ENCODE measurements around the gene EPYC. TPM values are rescaled to one million over a fixed set of nuclear protein-coding genes. Genes with fewer than 3 reads are reported as not detected.

The EPYC gene
- total RNA-seq, 1 donor from 2014 or later, result not detected

GRCh38 chr12:90945070-90945649 is 59.6 kb downstream of the EPYC start:
- no peaks in the 10 kb centered on the region for H3K36me3 Mint-ChIP-seq (ENCODE audit: low read depth, unreplicated experiment)
- TF ChIP-seq, protein P1, sequence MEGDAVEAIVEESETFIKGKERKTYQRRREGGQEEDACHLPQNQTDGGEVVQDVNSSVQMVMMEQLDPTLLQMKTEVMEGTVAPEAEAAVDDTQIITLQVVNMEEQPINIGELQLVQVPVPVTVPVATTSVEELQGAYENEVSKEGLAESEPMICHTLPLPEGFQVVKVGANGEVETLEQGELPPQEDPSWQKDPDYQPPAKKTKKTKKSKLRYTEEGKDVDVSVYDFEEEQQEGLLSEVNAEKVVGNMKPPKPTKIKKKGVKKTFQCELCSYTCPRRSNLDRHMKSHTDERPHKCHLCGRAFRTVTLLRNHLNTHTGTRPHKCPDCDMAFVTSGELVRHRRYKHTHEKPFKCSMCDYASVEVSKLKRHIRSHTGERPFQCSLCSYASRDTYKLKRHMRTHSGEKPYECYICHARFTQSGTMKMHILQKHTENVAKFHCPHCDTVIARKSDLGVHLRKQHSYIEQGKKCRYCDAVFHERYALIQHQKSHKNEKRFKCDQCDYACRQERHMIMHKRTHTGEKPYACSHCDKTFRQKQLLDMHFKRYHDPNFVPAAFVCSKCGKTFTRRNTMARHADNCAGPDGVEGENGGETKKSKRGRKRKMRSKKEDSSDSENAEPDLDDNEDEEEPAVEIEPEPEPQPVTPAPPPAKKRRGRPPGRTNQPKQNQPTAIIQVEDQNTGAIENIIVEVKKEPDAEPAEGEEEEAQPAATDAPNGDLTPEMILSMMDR (IDR thresholded peaks at IDR 0.05; ENCODE audit: unreplicated experiment), result peak; percentile 69
- no peaks in the 10 kb centered on the region for H3K4me1 Mint-ChIP-seq (ENCODE audit: unreplicated experiment)
- no peaks in the 10 kb centered on the region for H3K27me3 Mint-ChIP-seq (ENCODE audit: unreplicated experiment)
- H3K27ac Mint-ChIP-seq (ENCODE audit: unreplicated experiment), result no peak overlapping the region
- H3K9me3 Mint-ChIP-seq (ENCODE audit: unreplicated experiment), result no peaks in the 10 kb centered on the region
- no peak for DNase-seq (ENCODE audit: low spot score)
- no peak overlapping the region for H3K4me3 Mint-ChIP-seq (ENCODE audit: unreplicated experiment)

DNA sequence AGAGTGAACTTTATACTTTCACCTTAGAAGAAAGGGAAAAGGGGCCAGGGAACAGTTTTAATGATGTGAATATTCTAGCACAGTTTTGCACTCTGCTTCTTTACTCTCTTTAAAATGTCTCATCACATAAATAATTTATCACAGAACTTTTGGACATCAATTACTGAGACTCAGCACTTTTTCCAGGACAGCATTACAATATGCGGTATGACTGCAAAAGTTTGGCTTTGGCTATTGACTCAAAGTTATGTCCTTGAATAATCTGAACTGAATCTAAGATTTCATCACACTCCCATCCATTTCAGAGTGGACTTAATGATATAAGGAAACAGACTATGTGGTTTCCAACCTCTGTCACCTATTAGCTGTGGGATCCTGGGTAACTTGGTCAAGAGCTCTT is 61.5 kb downstream of the EPYC start:
- no peaks in the 10 kb centered on the region for H3K27me3 Mint-ChIP-seq (ENCODE audit: unreplicated experiment)
- no peak overlapping the region for H3K27ac Mint-ChIP-seq (ENCODE audit: unreplicated experiment)
- TF ChIP-seq, protein P1 (IDR thresholded peaks at IDR 0.05; ENCODE audit: unreplicated experiment), result no peak
- no peak for DNase-seq (ENCODE audit: low spot score)
- no peaks in the 10 kb centered on the region for H3K9me3 Mint-ChIP-seq (ENCODE audit: unreplicated experiment)
- peaks cover 4% of the 10 kb centered on the region for H3K4me1 Mint-ChIP-seq (ENCODE audit: unreplicated experiment)
- H3K4me3 Mint-ChIP-seq (ENCODE audit: unreplicated experiment), result no peak overlapping the region
- H3K36me3 Mint-ChIP-seq (ENCODE audit: low read depth, unreplicated experiment), result no peaks in the 10 kb centered on the region

DNA sequence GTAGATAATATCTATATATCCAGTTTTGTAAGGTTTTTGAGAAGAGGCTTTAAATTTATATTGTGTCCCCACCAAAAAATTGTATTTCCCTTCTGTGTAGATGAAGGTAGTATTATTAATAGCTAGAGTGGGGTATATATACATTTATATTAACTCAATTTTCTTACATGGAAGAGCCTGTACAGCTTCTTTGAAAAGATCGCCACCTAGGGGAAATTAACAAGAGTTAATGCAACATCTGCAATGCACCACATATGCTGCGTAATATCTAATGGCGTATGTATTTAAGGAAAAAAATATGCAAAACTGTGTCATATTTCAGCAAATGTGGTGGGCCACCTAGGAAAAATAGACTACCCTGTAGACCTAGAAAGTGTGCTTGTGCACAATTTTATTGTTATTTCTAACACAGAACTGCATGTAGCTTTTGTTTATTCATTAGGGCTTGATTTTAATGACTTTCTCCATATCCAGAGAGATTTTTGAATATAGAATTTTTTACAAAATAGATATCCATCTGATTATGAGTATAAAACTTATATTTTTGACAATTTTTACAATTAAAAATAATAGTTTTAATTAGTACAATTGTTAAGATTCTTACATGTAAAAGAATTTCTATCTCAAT is 63.8 kb downstream of the EPYC start:
- TF ChIP-seq, protein P1 (IDR thresholded peaks at IDR 0.05; ENCODE audit: unreplicated experiment), result peak; percentile 75
- Mint-ChIP-seq H3K9me3 (ENCODE audit: unreplicated experiment) (no peaks in the 10 kb centered on the region), H3K27me3 (ENCODE audit: unreplicated experiment) (no peaks in the 10 kb centered on the region), H3K4me3 (ENCODE audit: unreplicated experiment) (no peak overlapping the region), H3K36me3 (ENCODE audit: low read depth, unreplicated experiment) (no peaks in the 10 kb centered on the region), H3K4me1 (ENCODE audit: unreplicated experiment) (peaks cover 8% of the 10 kb centered on the region), H3K27ac (ENCODE audit: unreplicated experiment) (no peak overlapping the region)
- no peak for DNase-seq (ENCODE audit: low spot score)

DNA sequence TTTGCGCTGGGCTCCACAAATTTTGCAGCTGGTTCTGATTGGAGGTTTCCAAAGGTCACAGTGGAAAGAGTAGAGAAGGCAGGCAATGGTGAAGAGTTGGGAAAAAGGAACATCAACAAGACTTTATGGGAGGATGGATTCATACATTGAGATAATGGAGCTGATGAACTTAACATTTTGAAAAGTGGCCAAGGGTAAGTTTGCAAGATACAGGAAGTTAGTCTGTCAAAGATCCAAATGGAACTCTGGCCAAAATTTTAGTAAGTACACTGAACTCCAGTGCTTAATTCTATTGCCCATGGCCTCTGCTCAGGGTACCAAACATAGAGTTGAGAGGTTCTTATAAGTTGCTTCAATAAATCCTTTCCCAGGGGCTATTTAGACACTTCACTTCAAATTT is 65.4 kb downstream of the EPYC start:
- H3K4me1 Mint-ChIP-seq (ENCODE audit: unreplicated experiment), result peaks cover 8% of the 10 kb centered on the region
- DNase-seq (ENCODE audit: low spot score), result no peak
- TF ChIP-seq, protein P1 (IDR thresholded peaks at IDR 0.05; ENCODE audit: unreplicated experiment), result no peak
- no peak overlapping the region for H3K4me3 Mint-ChIP-seq (ENCODE audit: unreplicated experiment)
- H3K27ac Mint-ChIP-seq (ENCODE audit: unreplicated experiment), result no peak overlapping the region
- no peaks in the 10 kb centered on the region for H3K9me3 Mint-ChIP-seq (ENCODE audit: unreplicated experiment)
- H3K27me3 Mint-ChIP-seq (ENCODE audit: unreplicated experiment), result no peaks in the 10 kb centered on the region
- H3K36me3 Mint-ChIP-seq (ENCODE audit: low read depth, unreplicated experiment), result no peaks in the 10 kb centered on the region

DNA sequence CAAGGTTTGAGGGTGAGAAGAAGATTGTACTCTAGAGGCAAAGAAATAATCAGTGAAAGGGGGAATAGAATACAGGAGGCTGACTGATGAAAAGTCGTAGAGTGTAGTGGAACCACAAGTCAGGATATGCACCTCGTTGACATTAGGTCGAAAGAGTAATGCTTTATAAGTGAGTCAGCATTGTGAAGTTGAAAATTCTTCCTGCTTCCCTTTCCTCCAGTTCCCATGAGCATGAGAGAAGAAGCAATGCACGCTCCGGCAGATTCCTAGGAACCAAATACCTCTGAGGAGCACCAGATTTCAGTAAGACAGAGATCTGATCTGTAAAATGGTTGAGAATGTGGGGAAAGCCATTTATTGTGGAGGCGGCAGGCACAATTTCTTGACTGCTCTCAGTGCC is 66.3 kb downstream of the EPYC start:
- Mint-ChIP-seq H3K4me3 (ENCODE audit: unreplicated experiment) (no peak overlapping the region), H3K4me1 (ENCODE audit: unreplicated experiment) (peaks cover 8% of the 10 kb centered on the region), H3K27ac (ENCODE audit: unreplicated experiment) (no peak overlapping the region), H3K27me3 (ENCODE audit: unreplicated experiment) (no peaks in the 10 kb centered on the region), H3K36me3 (ENCODE audit: low read depth, unreplicated experiment) (no peaks in the 10 kb centered on the region), H3K9me3 (ENCODE audit: unreplicated experiment) (no peaks in the 10 kb centered on the region)
- no peak for DNase-seq (ENCODE audit: low spot score)
- TF ChIP-seq, protein P1 (IDR thresholded peaks at IDR 0.05; ENCODE audit: unreplicated experiment), result no peak
